ENCODE results near the gene ITGA3. TPM values are rescaled to one million over a fixed set of nuclear protein-coding genes. Genes with fewer than 3 reads are reported as not detected.

The ITGA3 gene
- 630 and 668 TPM in 2 replicates for total RNA-seq

GRCh38 chr17:50055426-50056216 lies at the start of gene ITGA3:
TSS of gene ITGA3 (plus strand) at chr17:50056110. CDS start at chr17:50056440, 330 bp downstream.
- H3K4me3 ChIP-seq (ENCODE audit: low read depth, low read length): peak within 1 kb of the TSS; percentile 89
- DNase-seq (ENCODE audit: low read depth): no peak
- peak; percentile 4 for TF ChIP-seq CTCF (conservative IDR thresholded peaks at IDR 0.05; ENCODE audit: low read depth, low read length)

- no peak for TF ChIP-seq CTCF (conservative IDR thresholded peaks at IDR 0.05; ENCODE audit: low read depth, low read length)
- no peak for DNase-seq (ENCODE audit: low read depth)
- H3K4me3 ChIP-seq (ENCODE audit: low read depth, low read length): no peak overlapping the region
Observed at GRCh38 chr17:50009282-50009681, 46.6 kb upstream of the ITGA3 start.

- no peak overlapping the region for H3K4me3 ChIP-seq (ENCODE audit: low read depth, low read length)
- no peak for DNase-seq (ENCODE audit: low read depth)
- TF ChIP-seq CTCF (conservative IDR thresholded peaks at IDR 0.05; ENCODE audit: low read depth, low read length): no peak
Observed at GRCh38 chr17:50013079-50013478, 42.8 kb upstream of the ITGA3 start.

- TF ChIP-seq CTCF (conservative IDR thresholded peaks at IDR 0.05; ENCODE audit: low read depth, low read length): no peak
Observed at GRCh38 chr17:50014471-50015088, 41.3 kb upstream of the ITGA3 start.

GRCh38 chr17:50015146-50015545 lies 40.8 kb upstream of the ITGA3 start:
- DNase-seq (ENCODE audit: low read depth): no peak
- no peak overlapping the region for H3K4me3 ChIP-seq (ENCODE audit: low read depth, low read length)
- TF ChIP-seq CTCF (conservative IDR thresholded peaks at IDR 0.05; ENCODE audit: low read depth, low read length): no peak

More at GRCh38 chr17:50014471-50015088, 41.3 kb upstream of the ITGA3 start:
- no peak for DNase-seq (ENCODE audit: low read depth)
- no peak overlapping the region for H3K4me3 ChIP-seq (ENCODE audit: low read depth, low read length)

- TF ChIP-seq CTCF (conservative IDR thresholded peaks at IDR 0.05; ENCODE audit: low read depth, low read length): no peak
- no peak overlapping the region for H3K4me3 ChIP-seq (ENCODE audit: low read depth, low read length)
- DNase-seq (ENCODE audit: low read depth): no peak
Observed at GRCh38 chr17:50018909-50019308, 37.0 kb upstream of the ITGA3 start.
